Measurements from ENCODE around the gene CACNA1F. TPM values are rescaled to one million over a fixed set of nuclear protein-coding genes. Genes with fewer than 3 reads are reported as not detected.

The CACNA1F gene
- total and polyA plus RNA-seq, 9 of the 15 experiments (the other 6 are each of a cell fraction or from before 2014, with no cell fraction given) = under 0.01 to 0.41 (median 0.03) TPM; not detected in 3

GRCh38 chrX:49244207-49244606 is 11.1 kb upstream of the CACNA1F start (continued):
- TF ChIP-seq BCOR (IDR thresholded peaks at IDR 0.05) = peak; percentile 98
- no peak for TF ChIP-seq ETS1 (conservative IDR thresholded peaks at IDR 0.05; ENCODE audit: control insufficient read depth, low read depth, low read length)
- no peak for TF ChIP-seq ZNF695 (CRISPR knock-in tag; IDR thresholded peaks at IDR 0.05)
- TF ChIP-seq PML (IDR thresholded peaks at IDR 0.05; ENCODE audit: low read length) = peak; percentile 73
- no peak for TF ChIP-seq ZNF224 (CRISPR knock-in tag; IDR thresholded peaks at IDR 0.05)
- TF ChIP-seq MCM7 (IDR thresholded peaks at IDR 0.05) = peak in 1 of 2 experiments; percentile 69; a peak in 1 of 4 replicates
- TF ChIP-seq ZC3H11A (IDR thresholded peaks at IDR 0.05; ENCODE audit: low read depth, low read length) = no peak
- TF ChIP-seq KHSRP (IDR thresholded peaks at IDR 0.05) = peak; percentile 77; the same call in 1 of the 2 replicates
- TF ChIP-seq, protein P1, sequence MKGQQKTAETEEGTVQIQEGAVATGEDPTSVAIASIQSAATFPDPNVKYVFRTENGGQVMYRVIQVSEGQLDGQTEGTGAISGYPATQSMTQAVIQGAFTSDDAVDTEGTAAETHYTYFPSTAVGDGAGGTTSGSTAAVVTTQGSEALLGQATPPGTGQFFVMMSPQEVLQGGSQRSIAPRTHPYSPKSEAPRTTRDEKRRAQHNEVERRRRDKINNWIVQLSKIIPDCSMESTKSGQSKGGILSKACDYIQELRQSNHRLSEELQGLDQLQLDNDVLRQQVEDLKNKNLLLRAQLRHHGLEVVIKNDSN (CRISPR knock-in tag; IDR thresholded peaks at IDR 0.05) = no peak
- TF ChIP-seq, protein P2, sequence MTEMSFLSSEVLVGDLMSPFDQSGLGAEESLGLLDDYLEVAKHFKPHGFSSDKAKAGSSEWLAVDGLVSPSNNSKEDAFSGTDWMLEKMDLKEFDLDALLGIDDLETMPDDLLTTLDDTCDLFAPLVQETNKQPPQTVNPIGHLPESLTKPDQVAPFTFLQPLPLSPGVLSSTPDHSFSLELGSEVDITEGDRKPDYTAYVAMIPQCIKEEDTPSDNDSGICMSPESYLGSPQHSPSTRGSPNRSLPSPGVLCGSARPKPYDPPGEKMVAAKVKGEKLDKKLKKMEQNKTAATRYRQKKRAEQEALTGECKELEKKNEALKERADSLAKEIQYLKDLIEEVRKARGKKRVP (CRISPR knock-in tag; IDR thresholded peaks at IDR 0.05) = no peak
- no peak for TF ChIP-seq WHSC1 (IDR thresholded peaks at IDR 0.05; ENCODE audit: low read length)
- TF ChIP-seq ILK (tag; IDR thresholded peaks at IDR 0.05; ENCODE audit: borderline replicate concordance, low read depth) = no peak
- TF ChIP-seq, protein P3, sequence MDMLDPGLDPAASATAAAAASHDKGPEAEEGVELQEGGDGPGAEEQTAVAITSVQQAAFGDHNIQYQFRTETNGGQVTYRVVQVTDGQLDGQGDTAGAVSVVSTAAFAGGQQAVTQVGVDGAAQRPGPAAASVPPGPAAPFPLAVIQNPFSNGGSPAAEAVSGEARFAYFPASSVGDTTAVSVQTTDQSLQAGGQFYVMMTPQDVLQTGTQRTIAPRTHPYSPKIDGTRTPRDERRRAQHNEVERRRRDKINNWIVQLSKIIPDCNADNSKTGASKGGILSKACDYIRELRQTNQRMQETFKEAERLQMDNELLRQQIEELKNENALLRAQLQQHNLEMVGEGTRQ (CRISPR knock-in tag; IDR thresholded peaks at IDR 0.05) = no peak
- TF ChIP-seq ZNF239 (CRISPR knock-in tag; IDR thresholded peaks at IDR 0.05) = no peak
- TF ChIP-seq IRF9 (tag; IDR thresholded peaks at IDR 0.05) = 0 out of 2 replicates have a peak, but pooled peaks have one; percentile 47
- TF ChIP-seq, protein P4, sequence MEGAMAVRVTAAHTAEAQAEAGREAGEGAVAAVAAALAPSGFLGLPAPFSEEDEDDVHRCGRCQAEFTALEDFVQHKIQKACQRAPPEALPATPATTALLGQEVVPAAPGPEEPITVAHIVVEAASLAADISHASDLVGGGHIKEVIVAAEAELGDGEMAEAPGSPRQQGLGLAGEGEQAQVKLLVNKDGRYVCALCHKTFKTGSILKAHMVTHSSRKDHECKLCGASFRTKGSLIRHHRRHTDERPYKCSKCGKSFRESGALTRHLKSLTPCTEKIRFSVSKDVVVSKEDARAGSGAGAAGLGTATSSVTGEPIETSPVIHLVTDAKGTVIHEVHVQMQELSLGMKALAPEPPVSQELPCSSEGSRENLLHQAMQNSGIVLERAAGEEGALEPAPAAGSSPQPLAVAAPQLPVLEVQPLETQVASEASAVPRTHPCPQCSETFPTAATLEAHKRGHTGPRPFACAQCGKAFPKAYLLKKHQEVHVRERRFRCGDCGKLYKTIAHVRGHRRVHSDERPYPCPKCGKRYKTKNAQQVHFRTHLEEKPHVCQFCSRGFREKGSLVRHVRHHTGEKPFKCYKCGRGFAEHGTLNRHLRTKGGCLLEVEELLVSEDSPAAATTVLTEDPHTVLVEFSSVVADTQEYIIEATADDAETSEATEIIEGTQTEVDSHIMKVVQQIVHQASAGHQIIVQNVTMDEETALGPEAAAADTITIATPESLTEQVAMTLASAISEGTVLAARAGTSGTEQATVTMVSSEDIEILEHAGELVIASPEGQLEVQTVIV (CRISPR knock-in tag; IDR thresholded peaks at IDR 0.05; ENCODE audit: borderline replicate concordance) = no peak
- no peak; the same call in none of the 2 replicates for TF ChIP-seq PKNOX1 (IDR thresholded peaks at IDR 0.05)
- no peak for TF ChIP-seq POLR3A (IDR thresholded peaks at IDR 0.05; ENCODE audit: borderline replicate concordance, extremely low read depth, insufficient read depth, insufficient read length)
- TF ChIP-seq TRIM28 (IDR thresholded peaks at IDR 0.05) = peak; percentile 19; the same call in 1 of the 2 replicates
- no peak for TF ChIP-seq VEZF1 (CRISPR knock-in tag; IDR thresholded peaks at IDR 0.05)
